H9 (cell line): ENCODE measurements around the gene RETN. TPM values are rescaled to one million over a fixed set of nuclear protein-coding genes. Genes with fewer than 3 reads are reported as not detected.

ENCODE experiments used
- DNase-seq: peaks from one replicate; pipeline ENCODE4 v3.0.0-alpha.2; 2017
- H2AFZ ChIP-seq: one replicate; pipeline ENCODE4 v1.6.1; 2013; ENCODE audit warnings: mild to moderate bottlenecking, low read length, control low read depth, moderate library complexity
- H2AK5ac ChIP-seq: 2 replicates; pipeline ENCODE4 v1.6.1; 2013; ENCODE audit warnings: low read length, control low read depth, mixed read lengths; ENCODE audit not compliant: insufficient read length
- H2BK120ac ChIP-seq: one replicate; pipeline ENCODE4 v1.6.1; 2013; ENCODE audit warnings: low read depth, mild to moderate bottlenecking, low read length, control low read depth, inconsistent platforms; ENCODE audit not compliant: poor library complexity, severe bottlenecking
- H2BK12ac ChIP-seq: 2 replicates; pipeline ENCODE4 v1.6.1; 2013; ENCODE audit warnings: low read length, control low read depth, mixed read lengths, low read depth; ENCODE audit not compliant: insufficient read length
- H2BK15ac ChIP-seq: 2 replicates; pipeline ENCODE4 v1.6.1; 2013; ENCODE audit warnings: low read depth, low read length, control low read depth
- H2BK20ac ChIP-seq: one replicate; pipeline ENCODE4 v1.6.1; 2013; ENCODE audit warnings: low read depth, mild to moderate bottlenecking, low read length, control low read depth, inconsistent platforms; ENCODE audit not compliant: poor library complexity, severe bottlenecking
- H2BK5ac ChIP-seq: 2 replicates; pipeline ENCODE4 v1.6.1; 2013; ENCODE audit warnings: low read length, control low read depth, mixed read lengths; ENCODE audit not compliant: insufficient read length
- H3K14ac ChIP-seq: 2 replicates; pipeline ENCODE4 v1.6.1; 2013; ENCODE audit warnings: low read length, control low read depth; ENCODE audit not compliant: insufficient read depth
- H3K18ac ChIP-seq: 2 replicates; pipeline ENCODE4 v1.6.1; 2013; ENCODE audit warnings: low read depth, mild to moderate bottlenecking, mixed read lengths, low read length, control low read depth; ENCODE audit not compliant: insufficient read length
- H3K23ac ChIP-seq: 2 replicates; pipeline ENCODE4 v1.6.1; 2013; ENCODE audit warnings: low read length, control low read depth, mixed read lengths, low read depth; ENCODE audit not compliant: insufficient read length
- H3K23me2 ChIP-seq: 2 replicates; pipeline ENCODE4 v1.6.1; 2013; ENCODE audit warnings: low read depth, mild to moderate bottlenecking, mixed read lengths, low read length, control low read depth; ENCODE audit not compliant: insufficient read length, poor library complexity, severe bottlenecking
- H3K27ac ChIP-seq: 2 replicates; pipeline ENCODE4 v1.5.1; 2013; ENCODE audit warnings: low read length, control low read depth, mixed read lengths, low read depth; ENCODE audit not compliant: insufficient read length
- H3K27me3 ChIP-seq: 2 replicates; pipeline ENCODE4 v1.6.1; 2013; ENCODE audit warnings: low read length, control low read depth, inconsistent platforms; ENCODE audit not compliant: insufficient read depth
- H3K4ac ChIP-seq: 2 replicates; pipeline ENCODE4 v1.6.1; 2013; ENCODE audit warnings: low read depth, mild to moderate bottlenecking, control low read depth, inconsistent platforms, low read length, moderate library complexity
- H3K4me1 ChIP-seq: 2 replicates; pipeline ENCODE4 v1.6.1; 2013; ENCODE audit warnings: low read length, control low read depth, inconsistent platforms; ENCODE audit not compliant: insufficient read depth
- H3K4me2 ChIP-seq: 2 replicates; pipeline ENCODE4 v1.6.1; 2013; ENCODE audit warnings: low read length, control low read depth, mixed read lengths; ENCODE audit not compliant: insufficient read length, insufficient read depth
- H3K56ac ChIP-seq: 2 replicates; pipeline ENCODE4 v1.6.1; 2013; ENCODE audit warnings: low read depth, mild to moderate bottlenecking, mixed read lengths, low read length, control low read depth; ENCODE audit not compliant: insufficient read length
- H3K79me1 ChIP-seq: 2 replicates; pipeline ENCODE4 v1.6.1; 2013; ENCODE audit warnings: low read depth, mild to moderate bottlenecking, moderate library complexity, low read length, control low read depth, inconsistent platforms; ENCODE audit not compliant: insufficient read depth, poor library complexity, severe bottlenecking
- H3K79me2 ChIP-seq: 2 replicates; pipeline ENCODE4 v1.6.1; 2013; ENCODE audit warnings: low read length, control low read depth, inconsistent platforms; ENCODE audit not compliant: insufficient read depth
- H3K9ac ChIP-seq: 2 replicates; pipeline ENCODE4 v1.6.1; 2013; ENCODE audit warnings: low read length, control low read depth, mixed read lengths; ENCODE audit not compliant: insufficient read length; ENCODE audit errors: extremely low read depth
- H3K9me3 ChIP-seq: one replicate; pipeline ENCODE4 v1.6.1; 2013; ENCODE audit warnings: low read depth, low read length, inconsistent platforms; ENCODE audit not compliant: control insufficient read depth
- H3T11ph ChIP-seq: one replicate; pipeline ENCODE4 v1.6.1; 2013; ENCODE audit warnings: mild to moderate bottlenecking, low read length, control low read depth, inconsistent platforms
- H4K20me1 ChIP-seq: one replicate; pipeline ENCODE4 v1.6.1; 2013; ENCODE audit not compliant: control insufficient read depth, insufficient read length, insufficient read depth
- H4K5ac ChIP-seq: 2 replicates; pipeline ENCODE4 v1.6.1; 2013; ENCODE audit warnings: low read depth, mild to moderate bottlenecking, mixed read lengths, low read length, control low read depth; ENCODE audit not compliant: insufficient read length
- H4K8ac ChIP-seq: replicated peaks from 2 replicates; pipeline ENCODE4 v1.6.1; 2013; ENCODE audit warnings: low read length, control low read depth, mixed read lengths, low read depth; ENCODE audit not compliant: insufficient read length
- H4K91ac ChIP-seq: 2 replicates; pipeline ENCODE4 v1.6.1; 2013; ENCODE audit warnings: low read depth, mild to moderate bottlenecking, moderate library complexity, mixed read lengths, low read length, control low read depth; ENCODE audit not compliant: insufficient read length
- H3K27ac Mint-ChIP-seq, 3 experiments: 2 replicates in 2 of 3; 3 replicates in 1 of 3; pipeline ENCODE4 v1.8.0; 2020 to 2021; ENCODE audit warnings: mixed read lengths in 3 of 3, mild to moderate bottlenecking in 1 of 3, moderate library complexity in 1 of 3
- H3K27me3 Mint-ChIP-seq: 2 replicates; pipeline ENCODE4 v1.8.0; 2021; ENCODE audit warnings: low read depth, mild to moderate bottlenecking, moderate library complexity, mixed read lengths
- H3K36me3 Mint-ChIP-seq, 3 experiments: 2 replicates in 2 of 3; 3 replicates in 1 of 3; pipeline ENCODE4 v1.8.0; 2020 to 2021; ENCODE audit warnings: low read depth in 3 of 3, mixed read lengths in 3 of 3; ENCODE audit not compliant: insufficient read depth in 1 of 3
- H3K4me1 Mint-ChIP-seq, 2 experiments: 2 replicates each; pipeline ENCODE4 v1.8.0; 2020; ENCODE audit warnings: mixed read lengths in 2 of 2
- H3K4me3 Mint-ChIP-seq, 2 experiments: 2 replicates in 1 of 2; 3 replicates in 1 of 2; pipeline ENCODE4 v1.8.0; 2020 to 2021; ENCODE audit warnings: mild to moderate bottlenecking in 2 of 2, mixed read lengths in 2 of 2, moderate library complexity in 1 of 2
- H3K9me3 Mint-ChIP-seq, 2 experiments: 2 replicates in 1 of 2; 3 replicates in 1 of 2; pipeline ENCODE4 v1.8.0; 2020; ENCODE audit warnings: mild to moderate bottlenecking in 2 of 2, mixed read lengths in 2 of 2, moderate library complexity in 1 of 2
- WGBS: extraction: QIAGEN DNeasy Blood & Tissue Kit; methylation state at CpG from one replicate; pipeline ENCODE4 v1.1.7; 2013; ENCODE audit warnings: missing lambda C conversion rate, low lambda C conversion rate, mixed read lengths; ENCODE audit not compliant: insufficient read length; ENCODE audit errors: extremely low coverage; 5-methylcytosine and 5-hydroxymethylcytosine counted together
- total RNA-seq: library from RNA; stranded (reverse); gene quantifications from 2 replicates; pipeline ENCODE4 v1.2.1, GENCODE V29; 2021
- TF ChIP-seq, protein P1 (sequence below): fragments of 200-600 bp; sonication (generic); conservative IDR thresholded peaks from 3 replicates; pipeline ENCODE4 v1.8.0; 2021; ENCODE audit warnings: antibody characterized with exemption, mild to moderate bottlenecking

Gene RETN
- total RNA-seq, 1 experiment from 2014 or later = not detected

DNA sequence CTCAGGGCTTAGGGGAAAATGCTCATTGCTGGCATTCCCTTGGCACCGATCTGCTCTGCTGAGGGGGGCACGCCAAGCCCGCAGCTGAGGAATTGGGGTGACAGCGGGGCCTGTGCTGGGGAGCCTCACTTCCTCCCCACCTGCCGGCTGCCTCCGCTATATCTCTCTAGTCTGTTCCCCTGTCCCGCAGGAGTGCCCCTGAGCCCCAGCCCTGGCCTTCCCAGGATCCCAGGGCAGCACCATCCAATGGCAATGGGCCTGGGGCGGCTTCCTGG, 22.5 kb upstream of the RETN start:
- Mint-ChIP-seq H3K4me1 (peaks cover 0 to 8% of the 10 kb centered on the region in 2 experiments; a peak in 2 of 4 replicates), H3K27ac (no peak overlapping the region), H3K27me3 (peaks cover 19% of the 10 kb centered on the region), H3K4me3 (no peak overlapping the region), H3K36me3 (peaks cover 2 to 16% (median 7%) of the 10 kb centered on the region in 3 experiments; a peak in 4 of 7 replicates), H3K9me3 (no peaks in the 10 kb centered on the region; a peak in 1 of 5 replicates)
- Histone ChIP-seq H3K79me2 (no peaks in the 10 kb centered on the region), H2BK5ac (no peak overlapping the region), H3K18ac (no peak overlapping the region), H2BK15ac (no peak overlapping the region), H3K9ac (no peak overlapping the region), H4K8ac (no peak overlapping the region), H3K27me3 (no peaks in the 10 kb centered on the region), H4K20me1 (no peaks in the 10 kb centered on the region), H4K91ac (no peak overlapping the region), H3K27ac (no peak overlapping the region), H4K5ac (no peak overlapping the region), H2AK5ac (no peak overlapping the region), H3K23me2 (no peaks in the 10 kb centered on the region), H2BK20ac (no peak overlapping the region), H3K4me2 (no peak overlapping the region), H3T11ph (no peak overlapping the region), H2BK12ac (no peak overlapping the region), H3K4ac (no peak overlapping the region), H3K79me1 (no peaks in the 10 kb centered on the region), H3K23ac (no peak overlapping the region), H2BK120ac (no peak overlapping the region), H3K4me1 (no peaks in the 10 kb centered on the region), H3K9me3 (no peaks in the 10 kb centered on the region), H2AFZ (no peak overlapping the region), H3K14ac (no peak overlapping the region), H3K56ac (no peak overlapping the region)
- WGBS = no CpG with 5 or more reads among the region's 8 CpGs
- no peak for DNase-seq
- TF ChIP-seq, protein P1, sequence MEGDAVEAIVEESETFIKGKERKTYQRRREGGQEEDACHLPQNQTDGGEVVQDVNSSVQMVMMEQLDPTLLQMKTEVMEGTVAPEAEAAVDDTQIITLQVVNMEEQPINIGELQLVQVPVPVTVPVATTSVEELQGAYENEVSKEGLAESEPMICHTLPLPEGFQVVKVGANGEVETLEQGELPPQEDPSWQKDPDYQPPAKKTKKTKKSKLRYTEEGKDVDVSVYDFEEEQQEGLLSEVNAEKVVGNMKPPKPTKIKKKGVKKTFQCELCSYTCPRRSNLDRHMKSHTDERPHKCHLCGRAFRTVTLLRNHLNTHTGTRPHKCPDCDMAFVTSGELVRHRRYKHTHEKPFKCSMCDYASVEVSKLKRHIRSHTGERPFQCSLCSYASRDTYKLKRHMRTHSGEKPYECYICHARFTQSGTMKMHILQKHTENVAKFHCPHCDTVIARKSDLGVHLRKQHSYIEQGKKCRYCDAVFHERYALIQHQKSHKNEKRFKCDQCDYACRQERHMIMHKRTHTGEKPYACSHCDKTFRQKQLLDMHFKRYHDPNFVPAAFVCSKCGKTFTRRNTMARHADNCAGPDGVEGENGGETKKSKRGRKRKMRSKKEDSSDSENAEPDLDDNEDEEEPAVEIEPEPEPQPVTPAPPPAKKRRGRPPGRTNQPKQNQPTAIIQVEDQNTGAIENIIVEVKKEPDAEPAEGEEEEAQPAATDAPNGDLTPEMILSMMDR = no peak
